H1 (cell line): ENCODE measurements around the gene ZFP91. TPM values are rescaled to one million over a fixed set of nuclear protein-coding genes. Genes with fewer than 3 reads are reported as not detected.

ENCODE experiments used
- CTBP2 ChIP-seq: IDR thresholded peaks from 2 replicates; pipeline ENCODE4 v1.7.0; 2011; ENCODE audit warnings: borderline replicate concordance, mild to moderate bottlenecking, moderate library complexity, mixed read lengths, low read length; ENCODE audit not compliant: insufficient read depth, insufficient read length
- FOSL1 ChIP-seq: IDR thresholded peaks from 2 replicates; pipeline ENCODE4 v1.6.1; 2011; ENCODE audit warnings: mild to moderate bottlenecking, low read depth, low read length, moderate library complexity; ENCODE audit not compliant: insufficient read depth
- KDM1A ChIP-seq: fragments of 200-600, 300-600 bp; sonication (generic); IDR thresholded peaks from 2 replicates; pipeline ENCODE4 v1.7.1; 2016; ENCODE audit warnings: mild to moderate bottlenecking, low read length, borderline replicate concordance
- RXRA ChIP-seq: IDR thresholded peaks from 2 replicates; pipeline ENCODE4 v1.6.1; 2011; ENCODE audit warnings: low read depth, mild to moderate bottlenecking, low read length, moderate library complexity; ENCODE audit not compliant: insufficient read depth
- SIX5 ChIP-seq: IDR thresholded peaks from 2 replicates; pipeline ENCODE4 v1.6.1; 2011; ENCODE audit warnings: mild to moderate bottlenecking, low read depth, low read length
- TAF1 ChIP-seq: IDR thresholded peaks from 2 replicates; pipeline ENCODE4 v1.6.1; 2011; ENCODE audit warnings: mild to moderate bottlenecking, low read depth, low read length
- polyA plus RNA-seq, 7 experiments: library from polyadenylated mRNA; depleted of rRNA in 3 of 7; stranded (reverse) in 5 of 7; unstranded in 2 of 7; fragments of >200 nt in 5 of 7; fragments of 200-250 nt in 2 of 7; gene quantifications; 1 replicate in 5 of 7; 2 replicates in 1 of 7; 4 replicates in 1 of 7; pipeline versions ENCODE4 v1.2.1 to v1.2.3, GENCODE V29; 2011 to 2013; ENCODE audit warnings: missing spikeins in 2 of 7, mixed read lengths in 2 of 7
- total RNA-seq: library from RNA; stranded (reverse); fragmentation: NEBNext Ultra II Directional; extraction: Animal tissue kit (Norgen Biotek cat#: 25700); gene quantifications from 2 replicates; pipeline ENCODE4 v1.2.1, GENCODE V29; 2021
- TF ChIP-seq, protein P1 (sequence below): IDR thresholded peaks from 2 replicates; pipeline ENCODE4 v1.6.1; 2012; ENCODE audit warnings: inconsistent platforms

ZFP91 gene
- total and polyA plus RNA-seq, 2 of the 8 experiments (the other 6 are each of a cell fraction or from before 2014, with no cell fraction given), result 10.7 to 29.0 TPM

DNA sequence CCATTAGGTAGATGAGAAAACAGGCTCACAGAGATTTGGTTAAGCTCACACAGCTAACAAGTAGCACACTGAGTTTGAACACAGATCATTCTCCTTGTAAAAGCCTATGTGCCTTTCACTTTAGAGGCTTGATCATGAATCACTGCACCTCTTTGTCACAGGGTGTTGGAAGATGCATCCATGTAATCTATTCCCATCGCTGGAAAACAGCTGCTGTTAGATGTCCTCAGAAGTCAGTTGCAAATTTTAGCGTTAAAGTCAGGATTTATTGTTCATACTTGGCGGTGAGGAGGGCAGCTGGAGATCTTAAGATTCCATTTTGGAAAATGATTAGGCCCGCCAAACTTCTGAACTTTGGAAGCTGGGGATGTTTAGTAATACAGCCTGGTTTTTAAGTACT is 46.2 kb downstream of the ZFP91 start (continued):
- TF ChIP-seq, protein P1, sequence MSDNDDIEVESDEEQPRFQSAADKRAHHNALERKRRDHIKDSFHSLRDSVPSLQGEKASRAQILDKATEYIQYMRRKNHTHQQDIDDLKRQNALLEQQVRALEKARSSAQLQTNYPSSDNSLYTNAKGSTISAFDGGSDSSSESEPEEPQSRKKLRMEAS, result no peak
- TF ChIP-seq SIX5 (no peak), TAF1 (no peak), RXRA (no peak), FOSL1 (no peak), CTBP2 (no peak), KDM1A (no peak)
